ENCODE data around the gene ADAM19. TPM values are rescaled to one million over a fixed set of nuclear protein-coding genes. Genes with fewer than 3 reads are reported as not detected.

Gene ADAM19
- total RNA-seq, 2 donors from 2014 or later: 1.3 to 1.6 TPM

- TF ChIP-seq CTCF (IDR thresholded peaks at IDR 0.05): no peak
- no peak for TF ChIP-seq POLR2A (IDR thresholded peaks at IDR 0.05)
- no peak for ATAC-seq
- Histone ChIP-seq H3K4me3 (no peak overlapping the region), H3K27ac (no peak overlapping the region), H3K4me1 (no peaks in the 10 kb centered on the region), H3K27me3 (no peaks in the 10 kb centered on the region), H3K36me3 (replicated peaks in 1 of 2; ENCODE audit: insufficient read depth in 1 of 2, low read depth in 2 of 2) (no peaks in the 10 kb centered on the region), H3K9me3 (no peaks in the 10 kb centered on the region)
- WGBS, 2 donors: 70 to 76% methylated on average over 8 of the region's 8 CpGs
- intact Hi-C loops (cut with DNase I): no loop called here
- no peak for DNase-seq
Measured at GRCh38 chr5:157608972-157609565, 33.5 kb upstream of the ADAM19 start.

- Histone ChIP-seq H3K9me3 (no peaks in the 10 kb centered on the region), H3K27ac (no peak overlapping the region), H3K4me1 (no peaks in the 10 kb centered on the region), H3K4me3 (no peak overlapping the region), H3K36me3 (replicated peaks in 1 of 2; ENCODE audit: insufficient read depth in 1 of 2, low read depth in 2 of 2) (no peaks in the 10 kb centered on the region), H3K27me3 (no peaks in the 10 kb centered on the region)
- intact Hi-C loops (cut with DNase I): no loop called here
- TF ChIP-seq CTCF (IDR thresholded peaks at IDR 0.05) (no peak), POLR2A (IDR thresholded peaks at IDR 0.05) (no peak)
- 63 to 64% methylated on average over 7 of the region's 7 CpGs for WGBS, 2 donors
- ATAC-seq: no peak
- DNase-seq: no peak
Measured at GRCh38 chr5:157607371-157608161, 32.0 kb upstream of the ADAM19 start.

- Histone ChIP-seq H3K27me3 (no peaks in the 10 kb centered on the region), H3K36me3 (replicated peaks in 1 of 2; ENCODE audit: insufficient read depth in 1 of 2, low read depth in 2 of 2) (no peaks in the 10 kb centered on the region), H3K27ac (no peak overlapping the region), H3K4me1 (no peaks in the 10 kb centered on the region), H3K4me3 (no peak overlapping the region), H3K9me3 (no peaks in the 10 kb centered on the region)
- DNase-seq: no peak
- 97% methylated on average over 2 of the region's 2 CpGs for WGBS, 2 donors
- TF ChIP-seq CTCF (IDR thresholded peaks at IDR 0.05) (no peak), POLR2A (IDR thresholded peaks at IDR 0.05) (no peak)
- no peak for ATAC-seq
- intact Hi-C loops (cut with DNase I): no loop called here
Measured at GRCh38 chr5:157606046-157606445, 30.5 kb upstream of the ADAM19 start.

GRCh38 chr5:157603333-157604190 is 28.0 kb upstream of the ADAM19 start:
- intact Hi-C loops (cut with DNase I): no loop called here
- no peak for ATAC-seq

More at GRCh38 chr5:157603333-157604190, 28.0 kb upstream of the ADAM19 start:
- H3K9me3 ChIP-seq: no peaks in the 10 kb centered on the region
- no peak overlapping the region for H3K27ac ChIP-seq
- TF ChIP-seq CTCF (IDR thresholded peaks at IDR 0.05) (no peak), POLR2A (IDR thresholded peaks at IDR 0.05) (no peak)
- H3K27me3 ChIP-seq: no peaks in the 10 kb centered on the region
- no peaks in the 10 kb centered on the region for H3K36me3 ChIP-seq (replicated peaks in 1 of 2; ENCODE audit: insufficient read depth in 1 of 2, low read depth in 2 of 2)
- no peaks in the 10 kb centered on the region for H3K4me1 ChIP-seq
- peak in 1 of 4 donors; percentile 23 for DNase-seq
- no peak overlapping the region for H3K4me3 ChIP-seq
- 73 to 75% methylated on average over 12 of the region's 12 CpGs for WGBS, 2 donors

All from body of pancreas (tissue), 4 donors.